GM23338 (cell line): Measurements from ENCODE around the gene ZYX. TPM values are rescaled to one million over a fixed set of nuclear protein-coding genes. Genes with fewer than 3 reads are reported as not detected.

Source experiments
- ATAC-seq: fragments of 200-7000 bp; cut with Tn5 transposase; 3 replicates; pipeline ENCODE4 v1.9.1; 2020
- DNase-seq: peaks from one replicate; pipeline ENCODE4 v3.0.0-alpha.2; 2015; ENCODE audit warnings: low spot score
- H2AFZ ChIP-seq: fragments of 200-600 bp; sonication (generic); 2 replicates; pipeline ENCODE4 v1.8.0; 2016; ENCODE audit warnings: antibody characterized with exemption, mild to moderate bottlenecking, moderate library complexity
- H3F3A ChIP-seq: fragments of 200-600 bp; sonication (generic); replicated peaks from 2 replicates; pipeline ENCODE4 v1.8.0; 2017; ENCODE audit warnings: antibody characterized with exemption, mixed run types, low read depth
- H3K27ac ChIP-seq: fragments of 200-600 bp; sonication (generic); 2 replicates; pipeline ENCODE4 v1.6.1; 2016; ENCODE audit warnings: low read depth
- H3K27me3 ChIP-seq: fragments of 200-600 bp; sonication (generic); 2 replicates; pipeline ENCODE4 v1.8.0; 2016; ENCODE audit warnings: mild to moderate bottlenecking, mixed run types, moderate library complexity; ENCODE audit not compliant: insufficient read depth
- H3K36me3 ChIP-seq: fragments of 200-600 bp; sonication (generic); 2 replicates; pipeline ENCODE4 v1.8.0; 2016; ENCODE audit warnings: mild to moderate bottlenecking; ENCODE audit not compliant: insufficient read depth
- H3K4me1 ChIP-seq: fragments of 200-600 bp; sonication (generic); 2 replicates; pipeline ENCODE4 v1.8.0; 2016; ENCODE audit warnings: mild to moderate bottlenecking, moderate library complexity; ENCODE audit not compliant: insufficient read depth
- H3K4me2 ChIP-seq: fragments of 200-600 bp; sonication (generic); 2 replicates; pipeline ENCODE4 v1.7.1; 2017; ENCODE audit warnings: mixed run types
- H3K4me3 ChIP-seq: fragments of 200-600 bp; sonication (generic); 2 replicates; pipeline ENCODE4 v1.6.1; 2016; ENCODE audit warnings: mixed run types
- H3K79me2 ChIP-seq: fragments of 200-600 bp; sonication (generic); replicated peaks from 2 replicates; pipeline ENCODE4 v1.8.0; 2017; ENCODE audit warnings: mild to moderate bottlenecking; ENCODE audit not compliant: insufficient read depth
- H3K9me2 ChIP-seq: fragments of 200-600 bp; sonication (generic); 2 replicates; pipeline ENCODE4 v1.8.0; 2017; ENCODE audit not compliant: insufficient read depth
- H4K20me1 ChIP-seq: fragments of 200-600 bp; sonication (generic); replicated peaks from 2 replicates; pipeline ENCODE4 v1.8.0; 2017; ENCODE audit warnings: mild to moderate bottlenecking; ENCODE audit not compliant: insufficient read depth
- H3K27ac Mint-ChIP-seq: 2 replicates; pipeline ENCODE4 v1.8.0; 2020; ENCODE audit warnings: inconsistent platforms, mild to moderate bottlenecking, moderate library complexity, mixed read lengths
- H3K27me3 Mint-ChIP-seq: 3 replicates; pipeline ENCODE4 v1.8.0; 2022; ENCODE audit warnings: low read depth, mild to moderate bottlenecking, moderate library complexity, mixed read lengths, inconsistent platforms; ENCODE audit not compliant: insufficient read depth, poor library complexity
- H3K36me3 Mint-ChIP-seq: 3 replicates; pipeline ENCODE4 v1.8.0; 2021; ENCODE audit warnings: low read depth, mild to moderate bottlenecking, inconsistent platforms, moderate library complexity, mixed read lengths
- H3K4me1 Mint-ChIP-seq: 3 replicates; pipeline ENCODE4 v1.8.0; 2020; ENCODE audit warnings: mild to moderate bottlenecking, inconsistent platforms, mixed read lengths
- H3K4me3 Mint-ChIP-seq: 3 replicates; pipeline ENCODE4 v1.8.0; 2021; ENCODE audit warnings: moderate library complexity, mild to moderate bottlenecking, inconsistent platforms, mixed read lengths
- H3K9me3 Mint-ChIP-seq: 3 replicates; pipeline ENCODE4 v1.8.0; 2020; ENCODE audit warnings: moderate library complexity, mild to moderate bottlenecking, inconsistent platforms, mixed read lengths
- CREB1 ChIP-seq: fragments of 250-450 bp; sonication (Bioruptor Pico); IDR thresholded peaks from 2 replicates; pipeline ENCODE4 v1.5.0; 2020; ENCODE audit warnings: low read depth, mild to moderate bottlenecking, moderate library complexity
- EZH2 ChIP-seq: fragments of 200-600 bp; sonication (generic); IDR thresholded peaks from one replicate; pipeline ENCODE4 v1.8.0; 2017; ENCODE audit warnings: antibody characterized with exemption, mild to moderate bottlenecking, low read depth; ENCODE audit not compliant: unreplicated experiment
- EZH2phosphoT487 ChIP-seq: fragments of 200-600 bp; sonication (generic); IDR thresholded peaks from one replicate; pipeline ENCODE4 v1.8.1; 2018; ENCODE audit warnings: antibody characterized with exemption; ENCODE audit not compliant: unreplicated experiment
- JUNB ChIP-seq: IDR thresholded peaks from one replicate; pipeline ENCODE4 v1.6.1; 2016; ENCODE audit warnings: antibody characterized with exemption; ENCODE audit not compliant: unreplicated experiment
- NANOG ChIP-seq: IDR thresholded peaks from 2 replicates; pipeline ENCODE4 v1.6.1; 2016; ENCODE audit warnings: antibody characterized with exemption, borderline replicate concordance
- POLR2AphosphoS5 ChIP-seq: IDR thresholded peaks from 2 replicates; pipeline ENCODE4 v1.6.1; 2016; ENCODE audit warnings: antibody characterized with exemption, low read depth
- STAT1 ChIP-seq: IDR thresholded peaks from one replicate; pipeline ENCODE4 v1.6.1; 2016; ENCODE audit warnings: antibody characterized with exemption; ENCODE audit not compliant: unreplicated experiment
- ZNF114 ChIP-seq: fragments of 250-450 bp; sonication (Bioruptor Pico); IDR thresholded peaks from 2 replicates; pipeline ENCODE4 v1.5.0; 2020; ENCODE audit warnings: mild to moderate bottlenecking, moderate library complexity
- ZNF331 ChIP-seq: fragments of 250-450 bp; sonication (Bioruptor Pico); IDR thresholded peaks from 2 replicates; pipeline ENCODE4 v1.5.0; 2020; ENCODE audit warnings: low read depth, mild to moderate bottlenecking, moderate library complexity
- polyA plus RNA-seq: library from polyadenylated mRNA; unstranded; fragments of >200 nt; fragmentation: Nextera tagmentation; extraction: Ambion mirVana; gene quantifications from 2 replicates; pipeline ENCODE4 v1.2.1, GENCODE V29; 2016
- total RNA-seq: library from RNA; depleted of rRNA; stranded (reverse); fragments of >200 nt; shearing (Covaris generic); gene quantifications from 2 replicates; pipeline ENCODE4 v1.2.3, GENCODE V29; 2014
- TF ChIP-seq, protein P1 (sequence below): IDR thresholded peaks from 2 replicates; pipeline ENCODE4 v1.6.1; 2016; ENCODE audit warnings: antibody characterized with exemption
- TF ChIP-seq, protein P2 (sequence below), 2 experiments: fragments of 200-600 bp in 1 of 2; sonication (generic) in 1 of 2; conservative IDR thresholded peaks; 2 replicates each; pipeline versions ENCODE4 v1.5.1 to v1.6.1; 2016 to 2017; ENCODE audit warnings: antibody characterized with exemption in 2 of 2, low read depth in 2 of 2, mild to moderate bottlenecking in 2 of 2, moderate library complexity in 1 of 2
- TF ChIP-seq, protein P3 (sequence below): fragments of 250-450 bp; sonication (Bioruptor Pico); IDR thresholded peaks from 2 replicates; pipeline ENCODE4 v1.5.0; 2020; ENCODE audit warnings: mild to moderate bottlenecking, moderate library complexity
- TF ChIP-seq, protein P4 (sequence below): IDR thresholded peaks from one replicate; pipeline ENCODE4 v1.6.1; 2018; ENCODE audit warnings: antibody characterized with exemption; ENCODE audit not compliant: unreplicated experiment

ZYX gene
- total and polyA plus RNA-seq, 2 experiments from 2014 or later, result 111 to 141 TPM

DNA sequence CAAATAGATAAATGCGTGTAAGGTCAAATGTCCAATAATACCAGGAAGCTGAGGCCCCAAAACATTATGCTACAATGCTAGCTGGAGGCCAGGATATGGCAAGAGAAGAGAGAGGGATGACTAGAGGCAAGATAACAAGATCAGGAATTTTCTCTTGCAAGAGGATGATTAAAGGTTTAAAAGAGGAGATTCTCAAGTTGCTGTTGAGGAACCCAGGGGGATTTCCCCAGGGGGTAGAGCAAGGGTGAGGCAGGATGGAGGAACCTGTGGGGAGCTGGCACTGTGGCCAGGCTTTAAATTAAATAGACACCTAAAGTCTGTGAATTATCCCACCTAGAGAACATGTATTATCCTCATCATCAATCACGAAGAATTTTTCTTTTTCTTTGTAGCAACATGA is 58.7 kb downstream of the ZYX start:
- Histone ChIP-seq H3F3A (no peaks in the 10 kb centered on the region), H2AFZ (no peak overlapping the region), H3K27ac (no peak overlapping the region), H3K9me2 (peaks cover 23% of the 10 kb centered on the region; the same call in 1 of the 2 replicates), H3K4me3 (no peak overlapping the region), H3K4me2 (no peak overlapping the region), H3K4me1 (peaks cover 14% of the 10 kb centered on the region), H3K79me2 (no peaks in the 10 kb centered on the region), H3K36me3 (no peaks in the 10 kb centered on the region), H4K20me1 (no peaks in the 10 kb centered on the region), H3K27me3 (no peaks in the 10 kb centered on the region)
- DNase-seq (no peak), ATAC-seq (no peak)
- Mint-ChIP-seq H3K36me3 (peaks cover 2% of the 10 kb centered on the region; the same call in 1 of the 3 replicates), H3K4me3 (no peak overlapping the region), H3K9me3 (no peaks in the 10 kb centered on the region), H3K4me1 (peaks cover 24% of the 10 kb centered on the region), H3K27ac (no peak overlapping the region), H3K27me3 (no peaks in the 10 kb centered on the region)
- TF ChIP-seq ZNF114 (no peak), EZH2phosphoT487 (no peak), CREB1 (CRISPR knock-in tag) (no peak), NANOG (no peak), EZH2 (no peak), ZNF331 (CRISPR knock-in tag) (no peak), STAT1 (no peak), POLR2AphosphoS5 (no peak), JUNB (no peak)
- TF ChIP-seq, protein P1, sequence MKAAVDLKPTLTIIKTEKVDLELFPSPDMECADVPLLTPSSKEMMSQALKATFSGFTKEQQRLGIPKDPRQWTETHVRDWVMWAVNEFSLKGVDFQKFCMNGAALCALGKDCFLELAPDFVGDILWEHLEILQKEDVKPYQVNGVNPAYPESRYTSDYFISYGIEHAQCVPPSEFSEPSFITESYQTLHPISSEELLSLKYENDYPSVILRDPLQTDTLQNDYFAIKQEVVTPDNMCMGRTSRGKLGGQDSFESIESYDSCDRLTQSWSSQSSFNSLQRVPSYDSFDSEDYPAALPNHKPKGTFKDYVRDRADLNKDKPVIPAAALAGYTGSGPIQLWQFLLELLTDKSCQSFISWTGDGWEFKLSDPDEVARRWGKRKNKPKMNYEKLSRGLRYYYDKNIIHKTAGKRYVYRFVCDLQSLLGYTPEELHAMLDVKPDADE, result no peak
- TF ChIP-seq, protein P2, sequence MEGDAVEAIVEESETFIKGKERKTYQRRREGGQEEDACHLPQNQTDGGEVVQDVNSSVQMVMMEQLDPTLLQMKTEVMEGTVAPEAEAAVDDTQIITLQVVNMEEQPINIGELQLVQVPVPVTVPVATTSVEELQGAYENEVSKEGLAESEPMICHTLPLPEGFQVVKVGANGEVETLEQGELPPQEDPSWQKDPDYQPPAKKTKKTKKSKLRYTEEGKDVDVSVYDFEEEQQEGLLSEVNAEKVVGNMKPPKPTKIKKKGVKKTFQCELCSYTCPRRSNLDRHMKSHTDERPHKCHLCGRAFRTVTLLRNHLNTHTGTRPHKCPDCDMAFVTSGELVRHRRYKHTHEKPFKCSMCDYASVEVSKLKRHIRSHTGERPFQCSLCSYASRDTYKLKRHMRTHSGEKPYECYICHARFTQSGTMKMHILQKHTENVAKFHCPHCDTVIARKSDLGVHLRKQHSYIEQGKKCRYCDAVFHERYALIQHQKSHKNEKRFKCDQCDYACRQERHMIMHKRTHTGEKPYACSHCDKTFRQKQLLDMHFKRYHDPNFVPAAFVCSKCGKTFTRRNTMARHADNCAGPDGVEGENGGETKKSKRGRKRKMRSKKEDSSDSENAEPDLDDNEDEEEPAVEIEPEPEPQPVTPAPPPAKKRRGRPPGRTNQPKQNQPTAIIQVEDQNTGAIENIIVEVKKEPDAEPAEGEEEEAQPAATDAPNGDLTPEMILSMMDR (conservative IDR thresholded peaks at IDR 0.05; ENCODE audit: low read depth in 2 of 2), result no peak
- TF ChIP-seq, protein P3, sequence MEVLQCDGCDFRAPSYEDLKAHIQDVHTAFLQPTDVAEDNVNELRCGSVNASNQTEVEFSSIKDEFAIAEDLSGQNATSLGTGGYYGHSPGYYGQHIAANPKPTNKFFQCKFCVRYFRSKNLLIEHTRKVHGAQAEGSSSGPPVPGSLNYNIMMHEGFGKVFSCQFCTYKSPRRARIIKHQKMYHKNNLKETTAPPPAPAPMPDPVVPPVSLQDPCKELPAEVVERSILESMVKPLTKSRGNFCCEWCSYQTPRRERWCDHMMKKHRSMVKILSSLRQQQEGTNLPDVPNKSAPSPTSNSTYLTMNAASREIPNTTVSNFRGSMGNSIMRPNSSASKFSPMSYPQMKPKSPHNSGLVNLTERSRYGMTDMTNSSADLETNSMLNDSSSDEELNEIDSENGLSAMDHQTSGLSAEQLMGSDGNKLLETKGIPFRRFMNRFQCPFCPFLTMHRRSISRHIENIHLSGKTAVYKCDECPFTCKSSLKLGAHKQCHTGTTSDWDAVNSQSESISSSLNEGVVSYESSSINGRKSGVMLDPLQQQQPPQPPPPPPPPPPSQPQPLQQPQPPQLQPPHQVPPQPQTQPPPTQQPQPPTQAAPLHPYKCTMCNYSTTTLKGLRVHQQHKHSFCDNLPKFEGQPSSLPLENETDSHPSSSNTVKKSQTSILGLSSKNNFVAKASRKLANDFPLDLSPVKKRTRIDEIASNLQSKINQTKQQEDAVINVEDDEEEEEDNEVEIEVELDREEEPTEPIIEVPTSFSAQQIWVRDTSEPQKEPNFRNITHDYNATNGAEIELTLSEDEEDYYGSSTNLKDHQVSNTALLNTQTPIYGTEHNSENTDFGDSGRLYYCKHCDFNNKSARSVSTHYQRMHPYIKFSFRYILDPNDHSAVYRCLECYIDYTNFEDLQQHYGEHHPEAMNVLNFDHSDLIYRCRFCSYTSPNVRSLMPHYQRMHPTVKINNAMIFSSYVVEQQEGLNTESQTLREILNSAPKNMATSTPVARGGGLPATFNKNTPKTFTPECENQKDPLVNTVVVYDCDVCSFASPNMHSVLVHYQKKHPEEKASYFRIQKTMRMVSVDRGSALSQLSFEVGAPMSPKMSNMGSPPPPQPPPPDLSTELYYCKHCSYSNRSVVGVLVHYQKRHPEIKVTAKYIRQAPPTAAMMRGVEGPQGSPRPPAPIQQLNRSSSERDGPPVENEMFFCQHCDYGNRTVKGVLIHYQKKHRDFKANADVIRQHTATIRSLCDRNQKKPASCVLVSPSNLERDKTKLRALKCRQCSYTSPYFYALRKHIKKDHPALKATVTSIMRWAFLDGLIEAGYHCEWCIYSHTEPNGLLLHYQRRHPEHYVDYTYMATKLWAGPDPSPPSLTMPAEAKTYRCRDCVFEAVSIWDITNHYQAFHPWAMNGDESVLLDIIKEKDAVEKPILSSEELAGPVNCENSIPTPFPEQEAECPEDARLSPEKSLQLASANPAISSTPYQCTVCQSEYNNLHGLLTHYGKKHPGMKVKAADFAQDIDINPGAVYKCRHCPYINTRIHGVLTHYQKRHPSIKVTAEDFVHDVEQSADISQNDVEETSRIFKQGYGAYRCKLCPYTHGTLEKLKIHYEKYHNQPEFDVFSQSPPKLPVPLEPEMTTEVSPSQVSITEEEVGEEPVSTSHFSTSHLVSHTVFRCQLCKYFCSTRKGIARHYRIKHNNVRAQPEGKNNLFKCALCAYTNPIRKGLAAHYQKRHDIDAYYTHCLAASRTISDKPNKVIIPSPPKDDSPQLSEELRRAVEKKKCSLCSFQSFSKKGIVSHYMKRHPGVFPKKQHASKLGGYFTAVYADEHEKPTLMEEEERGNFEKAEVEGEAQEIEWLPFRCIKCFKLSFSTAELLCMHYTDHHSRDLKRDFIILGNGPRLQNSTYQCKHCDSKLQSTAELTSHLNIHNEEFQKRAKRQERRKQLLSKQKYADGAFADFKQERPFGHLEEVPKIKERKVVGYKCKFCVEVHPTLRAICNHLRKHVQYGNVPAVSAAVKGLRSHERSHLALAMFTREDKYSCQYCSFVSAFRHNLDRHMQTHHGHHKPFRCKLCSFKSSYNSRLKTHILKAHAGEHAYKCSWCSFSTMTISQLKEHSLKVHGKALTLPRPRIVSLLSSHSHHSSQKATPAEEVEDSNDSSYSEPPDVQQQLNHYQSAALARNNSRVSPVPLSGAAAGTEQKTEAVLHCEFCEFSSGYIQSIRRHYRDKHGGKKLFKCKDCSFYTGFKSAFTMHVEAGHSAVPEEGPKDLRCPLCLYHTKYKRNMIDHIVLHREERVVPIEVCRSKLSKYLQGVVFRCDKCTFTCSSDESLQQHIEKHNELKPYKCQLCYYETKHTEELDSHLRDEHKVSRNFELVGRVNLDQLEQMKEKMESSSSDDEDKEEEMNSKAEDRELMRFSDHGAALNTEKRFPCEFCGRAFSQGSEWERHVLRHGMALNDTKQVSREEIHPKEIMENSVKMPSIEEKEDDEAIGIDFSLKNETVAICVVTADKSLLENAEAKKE, result no peak
- TF ChIP-seq, protein P4, sequence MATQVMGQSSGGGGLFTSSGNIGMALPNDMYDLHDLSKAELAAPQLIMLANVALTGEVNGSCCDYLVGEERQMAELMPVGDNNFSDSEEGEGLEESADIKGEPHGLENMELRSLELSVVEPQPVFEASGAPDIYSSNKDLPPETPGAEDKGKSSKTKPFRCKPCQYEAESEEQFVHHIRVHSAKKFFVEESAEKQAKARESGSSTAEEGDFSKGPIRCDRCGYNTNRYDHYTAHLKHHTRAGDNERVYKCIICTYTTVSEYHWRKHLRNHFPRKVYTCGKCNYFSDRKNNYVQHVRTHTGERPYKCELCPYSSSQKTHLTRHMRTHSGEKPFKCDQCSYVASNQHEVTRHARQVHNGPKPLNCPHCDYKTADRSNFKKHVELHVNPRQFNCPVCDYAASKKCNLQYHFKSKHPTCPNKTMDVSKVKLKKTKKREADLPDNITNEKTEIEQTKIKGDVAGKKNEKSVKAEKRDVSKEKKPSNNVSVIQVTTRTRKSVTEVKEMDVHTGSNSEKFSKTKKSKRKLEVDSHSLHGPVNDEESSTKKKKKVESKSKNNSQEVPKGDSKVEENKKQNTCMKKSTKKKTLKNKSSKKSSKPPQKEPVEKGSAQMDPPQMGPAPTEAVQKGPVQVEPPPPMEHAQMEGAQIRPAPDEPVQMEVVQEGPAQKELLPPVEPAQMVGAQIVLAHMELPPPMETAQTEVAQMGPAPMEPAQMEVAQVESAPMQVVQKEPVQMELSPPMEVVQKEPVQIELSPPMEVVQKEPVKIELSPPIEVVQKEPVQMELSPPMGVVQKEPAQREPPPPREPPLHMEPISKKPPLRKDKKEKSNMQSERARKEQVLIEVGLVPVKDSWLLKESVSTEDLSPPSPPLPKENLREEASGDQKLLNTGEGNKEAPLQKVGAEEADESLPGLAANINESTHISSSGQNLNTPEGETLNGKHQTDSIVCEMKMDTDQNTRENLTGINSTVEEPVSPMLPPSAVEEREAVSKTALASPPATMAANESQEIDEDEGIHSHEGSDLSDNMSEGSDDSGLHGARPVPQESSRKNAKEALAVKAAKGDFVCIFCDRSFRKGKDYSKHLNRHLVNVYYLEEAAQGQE, result no peak
